ENCODE data around the gene XKRX.

Gene XKRX

DNA sequence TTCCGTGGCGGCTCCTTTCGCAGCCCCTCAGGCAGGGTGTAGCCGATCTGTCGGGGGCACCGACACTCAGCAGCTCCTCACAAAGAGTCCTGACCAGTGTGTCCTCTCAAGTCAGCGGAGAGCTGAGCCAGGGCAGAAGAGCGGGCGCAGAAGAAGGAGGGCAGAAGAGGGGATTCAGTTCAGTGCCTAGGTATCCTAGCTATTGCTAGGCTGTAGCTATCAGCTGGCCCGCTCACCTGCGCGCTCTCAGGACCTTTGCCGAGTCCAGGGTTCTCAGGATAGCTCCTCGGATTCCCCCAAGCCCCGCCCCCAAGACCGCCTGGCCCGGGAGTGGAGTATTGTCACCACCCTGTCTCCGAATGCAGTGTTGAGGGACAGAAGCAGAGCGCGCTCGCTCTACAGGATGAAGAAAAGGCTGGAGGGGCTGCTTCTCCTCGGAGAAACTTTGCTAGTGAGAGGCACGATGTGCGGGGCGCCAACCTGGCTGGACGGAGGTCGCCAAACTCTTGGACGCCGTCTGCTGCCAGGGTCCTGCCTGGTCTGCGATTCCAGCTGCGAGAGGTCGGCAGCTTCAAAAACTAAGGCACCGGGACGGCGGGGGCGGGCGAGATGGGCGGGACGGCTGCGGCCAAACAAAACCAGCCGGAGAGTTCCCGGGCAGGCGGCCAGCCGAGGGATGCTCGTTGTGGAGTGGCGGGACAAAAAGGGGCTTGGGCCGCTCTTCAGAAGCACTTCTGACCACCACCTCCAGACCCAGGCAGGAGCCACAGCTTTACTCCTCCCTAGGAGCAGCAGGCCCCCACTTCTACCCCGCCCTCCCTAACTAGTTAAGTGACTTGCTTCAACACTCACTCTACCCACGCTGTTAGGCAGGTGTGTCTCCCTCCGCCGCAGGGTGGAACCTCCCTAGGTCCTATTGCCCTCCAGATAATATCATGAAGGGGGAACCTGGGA lies at the start of gene XKRX:
XKRX (minus strand) TSS at position 258 of the 954 bp plus-strand sequence. CDS start 613 bp downstream, outside the sequence.
- peak; percentile 2 for DNase-seq

DNA sequence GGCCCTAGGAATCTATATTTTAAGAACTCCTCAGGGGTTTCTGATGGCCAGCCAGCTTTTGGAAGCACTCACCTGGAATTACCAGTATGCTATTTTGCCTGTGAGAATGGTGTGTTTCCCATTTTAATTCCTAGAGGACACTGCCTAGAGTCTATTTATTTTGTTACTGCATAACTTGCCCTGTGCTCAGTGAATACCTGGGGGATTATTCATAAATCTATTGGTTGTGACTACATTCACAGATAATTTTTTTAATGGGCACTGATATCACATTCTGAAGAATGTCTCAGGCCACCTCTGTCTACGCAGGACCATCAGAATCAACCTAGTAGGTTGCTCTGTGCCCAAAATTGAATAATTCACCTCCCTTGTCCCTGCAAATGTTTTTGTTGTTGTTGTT lies 47.5 kb upstream of the XKRX start:
- no peak for DNase-seq

DNA sequence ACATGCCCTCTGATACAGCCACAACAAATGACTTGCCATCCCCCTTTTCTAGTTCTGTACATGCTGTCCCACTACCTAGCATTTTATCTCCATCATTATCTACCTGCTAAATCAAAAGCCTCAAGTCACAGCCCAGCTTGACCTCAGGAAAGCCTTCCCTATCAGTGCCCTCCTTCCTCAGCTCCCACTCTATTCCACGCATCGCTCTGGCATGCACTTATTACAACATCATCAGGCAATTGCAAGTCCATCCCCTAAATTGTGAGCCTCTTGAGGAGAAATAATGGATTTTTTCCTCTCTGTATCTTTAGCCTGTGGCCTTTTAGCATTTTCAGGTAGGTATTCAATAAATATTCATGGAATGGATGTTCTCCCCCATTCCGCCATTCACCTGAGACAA lies 46.5 kb upstream of the XKRX start:
- no peak for DNase-seq

GRCh38 chrX:100973411-100973810 lies 44.7 kb upstream of the XKRX start:
- DNase-seq, result no peak

DNA sequence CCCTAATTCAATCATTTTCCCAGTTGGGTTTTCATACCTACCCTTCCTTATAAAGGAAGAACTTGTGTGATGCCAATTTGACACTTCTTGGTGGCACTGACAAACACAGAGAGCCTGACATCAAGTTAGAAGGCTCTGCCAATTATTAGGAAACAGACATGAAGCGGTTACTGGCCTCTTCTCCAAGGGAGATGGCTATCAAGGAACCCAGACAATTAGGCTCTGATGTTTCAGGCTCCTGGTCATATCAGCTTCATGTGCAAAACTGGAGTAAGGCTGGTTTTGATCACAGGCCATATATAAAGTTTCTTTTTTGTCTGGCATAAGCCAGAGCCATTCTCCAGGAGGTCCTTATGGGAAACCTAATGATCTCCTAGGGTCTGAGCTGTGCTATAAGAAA lies 41.2 kb upstream of the XKRX start:
- DNase-seq, result no peak

DNA sequence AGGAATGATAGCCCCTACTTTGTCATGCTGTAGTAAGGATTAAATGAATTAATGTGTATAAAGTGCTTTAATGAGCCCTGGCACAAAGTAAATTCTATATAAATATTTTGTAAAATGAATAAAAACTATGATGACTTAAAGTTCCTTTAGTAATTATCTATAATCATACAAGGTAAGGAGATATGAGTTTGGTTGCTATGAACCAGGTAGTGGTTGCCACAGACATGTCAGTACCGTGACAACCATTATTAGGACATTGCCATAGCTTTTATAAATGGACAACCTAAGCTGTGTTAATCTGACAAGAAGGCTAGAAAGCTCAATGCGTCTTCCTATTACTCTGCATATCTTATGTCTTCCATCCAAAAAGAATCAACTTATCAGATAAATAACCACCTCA lies 40.7 kb upstream of the XKRX start, which contains the start of gene ARL13A:
ARL13A (plus strand) TSS at position 301 of the 400 bp plus-strand sequence. CDS start 3,982 bp downstream, outside the sequence.
- DNase-seq, result no peak

- no peak for DNase-seq
Observed at GRCh38 chrX:100964362-100964761, 35.6 kb upstream of the XKRX start.

GRCh38 chrX:100962811-100963210 lies 34.1 kb upstream of the XKRX start:
- DNase-seq, result no peak

GRCh38 chrX:100948557-100948956 lies 19.8 kb upstream of the XKRX start:
- DNase-seq, result no peak

DNA sequence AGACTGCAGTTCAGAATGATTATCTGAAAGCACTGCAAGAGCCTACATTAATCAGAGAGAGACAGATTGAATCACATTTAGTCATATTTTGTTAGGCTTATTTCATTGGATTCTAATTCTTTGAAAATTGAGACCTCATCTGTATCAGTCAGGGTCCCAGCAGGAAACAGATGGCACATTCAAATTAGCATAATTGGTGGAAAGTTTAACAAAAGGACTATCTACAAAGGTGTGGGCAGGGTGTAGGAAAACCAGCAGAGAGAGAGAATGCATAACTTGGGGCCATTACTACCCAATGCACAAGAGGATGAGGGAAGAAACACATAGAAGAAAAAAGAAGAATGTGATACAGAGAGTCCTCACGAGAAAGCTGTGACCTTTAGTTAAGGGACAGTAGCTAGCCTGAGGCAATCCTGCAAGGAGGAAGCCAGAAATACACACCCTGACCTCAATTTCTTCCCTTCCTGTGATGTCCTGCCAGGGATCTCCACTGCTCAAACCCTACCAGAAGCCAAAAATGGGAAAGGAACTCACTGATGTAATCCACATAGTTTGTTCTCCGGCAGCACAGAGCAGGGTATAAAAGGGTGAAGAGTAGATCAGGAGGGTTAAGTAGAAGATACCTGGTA lies 17.7 kb upstream of the XKRX start:
- no peak for DNase-seq

DNA sequence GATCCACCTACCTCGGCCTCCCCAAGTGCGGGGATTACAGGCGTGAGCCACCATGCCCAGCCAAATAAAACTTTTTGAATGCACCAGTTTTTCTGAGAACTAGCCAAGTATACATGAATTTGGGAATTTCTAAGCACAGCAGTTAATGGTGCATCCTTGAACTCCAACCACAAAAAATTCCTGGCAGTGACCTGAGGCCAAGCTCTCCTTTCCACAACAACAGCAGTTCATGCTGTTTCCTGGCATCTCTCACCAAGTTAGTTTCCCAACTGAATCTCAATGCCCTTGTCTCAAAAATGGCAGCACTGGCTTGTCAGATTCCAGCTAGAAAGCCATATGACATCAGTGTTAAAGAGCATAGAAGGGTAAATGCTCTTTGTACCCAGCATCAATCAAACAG lies 15.9 kb upstream of the XKRX start:
- no peak for DNase-seq

DNA sequence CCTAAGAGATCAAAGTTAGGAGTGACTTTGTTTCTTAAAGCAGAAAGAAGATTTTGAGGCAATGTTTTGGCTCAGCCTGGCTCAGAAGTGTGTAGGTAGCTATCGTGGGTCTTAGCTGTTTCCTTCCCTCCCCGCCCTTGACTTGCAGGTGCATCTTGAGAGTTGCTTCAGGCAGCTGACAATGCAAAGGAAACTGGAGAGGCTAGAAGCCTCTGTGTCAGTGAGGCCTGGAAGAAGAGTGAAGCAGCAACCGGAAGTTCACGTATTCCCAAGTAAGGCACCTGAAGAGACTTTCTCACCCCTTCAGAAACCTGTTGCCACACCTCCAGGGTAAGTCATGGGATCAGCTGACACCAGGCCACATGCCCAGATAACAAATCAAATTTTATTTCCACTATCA lies 10.6 kb upstream of the XKRX start:
- no peak for DNase-seq

GRCh38 chrX:100935767-100936166 lies 7.0 kb upstream of the XKRX start:
- no peak for DNase-seq

GRCh38 chrX:100931925-100932285 lies 3.2 kb upstream of the XKRX start:
- DNase-seq, result no peak

DNA sequence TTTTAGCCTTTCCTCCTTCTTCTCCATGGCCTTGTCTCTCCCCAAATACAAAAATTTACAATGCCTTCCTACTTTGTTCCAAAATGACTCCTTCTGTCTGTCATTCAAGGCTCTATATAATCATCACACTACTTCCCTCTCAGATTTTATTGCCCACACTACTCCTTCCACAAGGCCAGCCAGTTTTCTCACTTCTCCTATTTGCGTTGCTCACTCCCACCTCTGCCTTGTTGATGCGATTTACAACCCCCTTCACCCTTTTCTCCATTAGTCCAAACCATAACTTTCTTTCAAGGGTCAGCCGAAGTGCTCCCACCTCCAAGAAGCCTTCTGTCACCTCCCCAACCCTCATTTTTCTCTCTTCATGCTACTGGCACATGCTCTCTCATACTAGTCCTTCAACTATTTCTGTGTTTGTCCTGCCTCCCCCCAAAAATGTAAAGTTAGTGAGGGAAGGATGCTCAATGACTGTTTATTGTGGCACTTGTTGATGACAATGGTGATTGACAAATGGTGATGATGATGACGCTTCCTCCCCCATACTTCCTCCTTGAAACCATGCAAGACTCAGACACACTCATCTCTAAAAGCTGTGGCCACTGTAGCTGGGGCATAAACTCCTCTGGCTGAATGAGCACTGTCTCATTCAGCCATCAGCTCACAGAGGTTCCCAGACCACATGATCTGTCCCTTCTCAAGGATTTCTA lies 2.7 kb upstream of the XKRX start:
- no peak for DNase-seq

DNA sequence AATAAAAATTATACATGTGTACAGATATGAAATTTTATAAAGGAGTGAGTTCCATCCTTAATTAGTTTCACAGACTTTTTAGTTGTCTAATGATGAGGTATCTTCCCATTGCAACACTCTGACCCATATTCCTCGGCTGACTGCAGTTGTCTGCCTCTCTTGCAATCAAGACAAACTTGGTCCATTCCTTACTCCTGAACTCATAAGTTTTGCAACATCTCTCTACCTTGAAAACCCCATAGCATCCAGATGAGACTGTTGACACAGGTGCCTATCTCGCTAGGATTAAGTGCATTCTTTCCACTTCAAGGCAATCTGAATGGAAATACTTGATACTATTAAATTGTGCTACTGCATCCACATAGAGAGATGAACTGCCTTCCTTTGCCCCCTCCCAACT lies 2.3 kb downstream of the XKRX start:
- DNase-seq, result no peak

DNA sequence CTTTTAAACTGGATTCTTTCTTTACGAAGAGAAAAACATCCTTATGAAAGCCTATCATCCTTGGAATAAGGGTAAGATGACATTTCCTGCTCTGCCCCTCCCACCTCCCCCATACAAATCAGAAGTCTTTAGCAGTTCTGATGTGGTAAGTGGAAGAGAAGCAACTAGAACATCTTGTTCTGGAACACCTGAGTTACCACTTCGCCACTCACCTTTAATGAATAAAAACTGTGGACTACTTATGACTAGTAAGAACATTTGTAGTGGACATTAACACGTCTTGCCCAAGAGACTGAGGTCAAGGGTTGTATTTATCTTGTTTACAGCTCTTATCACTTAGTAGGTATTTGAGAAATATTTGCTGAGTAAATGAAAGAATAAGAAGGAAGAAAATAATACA lies 4.3 kb downstream of the XKRX start:
- no peak for DNase-seq

DNA sequence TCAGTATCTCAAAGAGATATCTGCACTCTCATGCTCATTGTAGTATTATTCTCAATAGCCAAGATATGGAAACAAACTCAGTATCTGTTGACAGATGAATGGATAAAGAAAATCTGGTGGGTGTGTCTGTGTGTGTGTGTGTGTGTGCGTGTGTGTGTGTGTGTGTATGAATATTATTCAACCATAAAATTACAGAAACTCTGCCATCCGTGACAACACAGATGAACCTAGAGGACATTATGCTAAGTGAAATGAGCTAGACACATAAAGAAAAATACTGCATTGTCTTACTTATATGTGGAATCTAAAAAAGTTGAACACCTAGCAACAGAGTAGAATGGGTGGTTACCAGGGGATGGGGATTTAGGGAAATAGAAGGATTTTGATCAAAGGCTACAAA lies 13.2 kb downstream of the XKRX start:
- no peak for DNase-seq

DNA sequence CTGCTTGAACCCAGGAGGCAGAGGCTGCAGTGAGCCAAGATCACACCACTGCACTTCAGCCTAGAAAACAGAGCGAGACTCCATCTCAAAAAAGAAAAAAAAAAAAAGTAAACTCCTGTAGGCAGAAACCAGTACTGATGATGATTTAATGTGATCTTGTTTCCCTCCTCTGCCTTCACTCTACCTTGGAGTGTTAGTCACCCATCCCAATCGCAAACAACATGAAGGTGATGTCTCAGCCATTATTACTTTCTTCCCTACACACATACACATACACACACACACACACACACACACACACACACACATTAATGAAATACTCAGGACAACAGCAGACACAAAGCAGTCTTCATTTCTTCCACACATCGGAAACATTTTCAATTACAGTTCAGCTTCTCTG lies 15.6 kb downstream of the XKRX start:
- no peak for DNase-seq

GRCh38 chrX:100911731-100912130 lies 17.0 kb downstream of the XKRX start:
- no peak for DNase-seq

GRCh38 chrX:100905620-100906019 lies 23.1 kb downstream of the XKRX start:
- DNase-seq, result no peak

DNA sequence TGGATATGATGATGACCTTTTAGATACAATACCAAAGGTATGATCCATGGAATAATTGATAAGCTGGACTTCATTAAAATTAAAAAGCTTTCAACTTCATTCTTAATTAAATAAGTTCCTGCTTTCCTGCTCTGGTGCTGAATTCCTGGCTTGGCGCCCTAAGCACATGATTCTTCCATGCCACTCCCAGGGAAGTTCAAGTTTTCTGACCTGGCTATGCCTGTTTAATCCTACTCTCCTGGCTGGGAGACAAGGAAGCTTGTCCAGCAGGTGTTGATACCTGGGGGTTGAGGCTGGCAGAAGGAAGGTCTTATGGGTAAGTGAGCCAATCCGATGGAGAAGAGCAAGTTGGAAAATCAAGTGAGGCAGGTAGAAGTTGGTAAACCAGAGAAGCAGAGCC lies 24.3 kb downstream of the XKRX start:
- DNase-seq, result no peak

DNA sequence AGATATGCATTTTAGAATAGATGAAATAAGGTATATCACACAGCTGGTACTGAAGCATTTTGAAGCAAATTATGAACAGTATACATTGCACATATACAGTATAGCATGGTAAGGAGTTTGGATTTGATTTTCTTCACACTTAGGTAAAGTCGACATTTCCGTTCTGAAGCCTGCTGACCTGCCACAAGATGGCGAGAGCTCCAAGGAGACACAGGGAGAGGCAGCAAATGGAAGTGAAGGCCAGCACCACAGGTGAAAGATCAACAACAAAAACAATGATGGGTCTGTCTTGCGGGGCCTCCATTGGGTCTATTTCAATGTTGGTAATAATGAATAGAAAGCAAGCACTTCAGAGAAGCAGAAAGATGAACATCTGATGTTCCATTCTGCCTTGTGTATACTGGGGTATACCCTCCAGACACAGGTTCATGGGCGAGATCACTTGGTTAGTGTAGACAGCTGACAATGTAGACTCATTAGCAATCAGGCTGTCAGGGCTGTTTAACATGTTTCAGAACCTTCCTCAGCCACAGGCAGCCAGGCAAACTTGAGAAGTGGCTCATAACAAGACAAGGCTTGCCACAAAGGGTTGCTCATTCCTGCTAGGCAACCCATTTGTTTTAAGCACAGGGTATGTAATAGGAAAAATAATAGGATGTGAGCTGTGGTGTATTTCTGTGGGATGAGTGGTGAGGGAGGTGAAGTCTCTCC lies 33.2 kb downstream of the XKRX start:
- DNase-seq, result peak; percentile 9

Data from hematopoietic multipotent progenitor cell treated with erythropoietin and hydrocortisone succinate and interleukin-3 and kit ligand, for 6 days (in vitro differentiated cells).